Thymus (tissue), 11 donors: ENCODE results near the gene ZNF468. TPM values are rescaled to one million over a fixed set of nuclear protein-coding genes. Genes with fewer than 3 reads are reported as not detected.
"Not testable (repeated sequence)": the region's sequence is repeated elsewhere in the genome, so short reads cannot be mapped to it uniquely, and the experiment has no call there.

Source experiments
- DNase-seq, 9 donors: peaks; one replicate each; pipeline ENCODE4 v3.0.0-alpha.2; 2013; ENCODE audit warnings: low spot score in 9 of 9, low read depth in 6 of 9, missing footprints in 1 of 9
- H3K27ac ChIP-seq, 2 donors: one replicate each; pipeline ENCODE4 v1.5.1; 2013; ENCODE audit warnings: control low read depth in 1 of 2, low read depth in 1 of 2, low read length in 1 of 2, mild to moderate bottlenecking in 1 of 2, moderate library complexity in 1 of 2
- H3K27me3 ChIP-seq, 2 donors: one replicate each; pipeline ENCODE4 v1.5.1; 2013; ENCODE audit warnings: low read length in 1 of 2; ENCODE audit not compliant: control insufficient read depth in 2 of 2, insufficient read depth in 1 of 2
- H3K36me3 ChIP-seq, 2 donors: one replicate each; pipeline ENCODE4 v1.5.1; 2013; ENCODE audit warnings: low read length in 1 of 2, mild to moderate bottlenecking in 1 of 2, moderate library complexity in 1 of 2; ENCODE audit not compliant: control insufficient read depth in 2 of 2, insufficient read depth in 2 of 2
- H3K4me1 ChIP-seq, 2 donors: one replicate each; pipeline ENCODE4 v1.5.1; 2013; ENCODE audit warnings: low read length in 2 of 2; ENCODE audit not compliant: control insufficient read depth in 2 of 2, insufficient read depth in 2 of 2
- H3K4me3 ChIP-seq, 2 donors: one replicate each; pipeline ENCODE4 v1.5.1; 2013; ENCODE audit warnings: low read length in 2 of 2, control low read depth in 1 of 2, mild to moderate bottlenecking in 1 of 2
- H3K9me3 ChIP-seq, 2 donors: one replicate each; pipeline ENCODE4 v1.5.1; 2013; ENCODE audit warnings: low read length in 1 of 2, mild to moderate bottlenecking in 1 of 2; ENCODE audit not compliant: control insufficient read depth in 2 of 2, insufficient read depth in 1 of 2
- WGBS: extraction: QIAGEN DNeasy Blood & Tissue Kit; methylation state at CpG from one replicate; pipeline ENCODE4 v1.1.7; 2013; 5-methylcytosine and 5-hydroxymethylcytosine counted together
- polyA plus RNA-seq: library from polyadenylated mRNA; stranded (reverse); fragments of 200-250 nt; gene quantifications from one replicate; pipeline ENCODE4 v1.2.3, GENCODE V29; 2013
- total RNA-seq: library from RNA; stranded (reverse); fragments of 120-200 nt; gene quantifications from one replicate; pipeline ENCODE4 v1.2.4, GENCODE V29; 2013
- donor health status: healthy.

ZNF468 gene
- total and polyA plus RNA-seq, 2 donors, result 18.3 to 20.5 TPM

GRCh38 chr19:52799950-52800640 is 57.3 kb downstream of the ZNF468 start:
- peaks cover 31 to 39% of the 10 kb centered on the region in 2 donors for H3K36me3 ChIP-seq
- H3K9me3 ChIP-seq, result peaks cover 26 to 34% of the 10 kb centered on the region in 2 donors
- 97% methylated on average over 9 of the region's 9 CpGs for WGBS

GRCh38 chr19:52789440-52789839 is 68.0 kb downstream of the ZNF468 start:
- peaks cover 0 to 11% of the 10 kb centered on the region in 2 donors for H3K9me3 ChIP-seq
- no peak overlapping the region for H3K27ac ChIP-seq
- H3K27me3 ChIP-seq, result peaks cover 0 to 2% of the 10 kb centered on the region in 2 donors

More at GRCh38 chr19:52799950-52800640, 57.3 kb downstream of the ZNF468 start:
- not testable (repeated sequence) for H3K27ac ChIP-seq, H3K4me3 ChIP-seq, DNase-seq, H3K27me3 ChIP-seq, H3K4me1 ChIP-seq

More at GRCh38 chr19:52789440-52789839, 68.0 kb downstream of the ZNF468 start:
- no peak for DNase-seq
- no peak overlapping the region for H3K4me3 ChIP-seq
- WGBS, result 96% methylated on average over 6 of the region's 6 CpGs
- peaks cover 4 to 8% of the 10 kb centered on the region in 2 donors for H3K4me1 ChIP-seq
- peaks cover 0 to 4% of the 10 kb centered on the region in 2 donors for H3K36me3 ChIP-seq

Other genes starting within 250 kb of the ZNF468 start
- 29.6 TPM for gene ZNF83, start 219.3 kb downstream of the ZNF468 start, total RNA-seq
- gene ZNF83, start 219.3 kb downstream of the ZNF468 start, polyA plus RNA-seq, result 150 TPM
- 7.3 TPM for gene ZNF611, start 122.6 kb downstream of the ZNF468 start, total RNA-seq
- 10.0 TPM for gene ZNF611, start 122.6 kb downstream of the ZNF468 start, polyA plus RNA-seq
- 7.1 TPM for gene ZNF600, start 70.8 kb downstream of the ZNF468 start, total RNA-seq
- 17.3 TPM for gene ZNF600, start 70.8 kb downstream of the ZNF468 start, polyA plus RNA-seq
- 19.0 TPM for gene ZNF28, start 36.0 kb downstream of the ZNF468 start, total RNA-seq
- 32.5 TPM for gene ZNF28, start 36.0 kb downstream of the ZNF468 start, polyA plus RNA-seq
- 7.6 TPM for gene ZNF320, start 40.0 kb upstream of the ZNF468 start, total RNA-seq
- gene ZNF320, start 40.0 kb upstream of the ZNF468 start, polyA plus RNA-seq, result 9.7 TPM
- 5.7 TPM for gene ZNF888, start 65.8 kb upstream of the ZNF468 start, total RNA-seq
- gene ZNF888, start 65.8 kb upstream of the ZNF468 start, polyA plus RNA-seq, result 6.1 TPM
- gene ZNF816, start 105.3 kb upstream of the ZNF468 start, total RNA-seq, result 17.0 TPM
- gene ZNF816, start 105.3 kb upstream of the ZNF468 start, polyA plus RNA-seq, result 8.4 TPM
- 0.05 TPM for gene ERVV-1, start 156.3 kb upstream of the ZNF468 start, total RNA-seq
- gene ERVV-1, start 156.3 kb upstream of the ZNF468 start, polyA plus RNA-seq, result 0.14 TPM
- 0.05 TPM for gene ERVV-2, start 187.1 kb upstream of the ZNF468 start, total RNA-seq
- 0.05 TPM for gene ERVV-2, start 187.1 kb upstream of the ZNF468 start, polyA plus RNA-seq
- 20.5 TPM for gene ZNF160, start 245.8 kb upstream of the ZNF468 start, total RNA-seq
- gene ZNF160, start 245.8 kb upstream of the ZNF468 start, polyA plus RNA-seq, result 33.1 TPM